HepG2 (cell line): ENCODE results near the gene ALOX5AP. TPM values are rescaled to one million over a fixed set of nuclear protein-coding genes. Genes with fewer than 3 reads are reported as not detected.

Experiments
- WIZ ChIP-seq: sonication (generic); formaldehyde crosslinking; IDR thresholded peaks from 2 replicates; pipeline ENCODE4 v1.5.1; 2020; ENCODE audit warnings: mild to moderate bottlenecking, missing genetic modification reagents
- ZIK1 ChIP-seq: sonication (generic); formaldehyde crosslinking; IDR thresholded peaks from 2 replicates; pipeline ENCODE4 v1.5.0; 2020; ENCODE audit warnings: mild to moderate bottlenecking, low read depth, missing genetic modification reagents, borderline replicate concordance
- ZMYM4 ChIP-seq: sonication (generic); formaldehyde crosslinking; IDR thresholded peaks from 2 replicates; pipeline ENCODE4 v1.8.1; 2023; ENCODE audit warnings: mild to moderate bottlenecking, missing genetic modification reagents
- ZNF205 ChIP-seq: IDR thresholded peaks from 2 replicates; pipeline ENCODE4 v1.6.1; 2018; ENCODE audit warnings: missing biosample characterization, missing genetic modification reagents
- polyA plus RNA-seq, 8 experiments: library from polyadenylated mRNA; depleted of rRNA in 3 of 8; stranded (reverse) in 7 of 8; unstranded in 1 of 8; fragments of >200 nt; fragmentation: Illumina TruSeq in 4 of 8; extraction: Trizol in 4 of 8; gene quantifications; 2 replicates each; pipeline versions ENCODE4 v1.2.1 to v1.2.3, GENCODE V29; 2011 to 2016; ENCODE audit warnings: low read depth in 4 of 8, missing spikeins in 1 of 8, mixed read lengths in 1 of 8; ENCODE audit not compliant: insufficient read depth in 1 of 8
- total RNA-seq, 5 experiments: library from RNA; depleted of rRNA; stranded (reverse); fragments of >200 nt; fragmentation: Illumina TruSeq; extraction: Trizol; gene quantifications; 2 replicates each; pipeline ENCODE4 v1.2.3, GENCODE V29; 2016; ENCODE audit warnings: low read depth in 1 of 5
- TF ChIP-seq, protein P1 (sequence below): sonication (generic); formaldehyde crosslinking; IDR thresholded peaks from 2 replicates; pipeline ENCODE4 v1.5.0; 2020; ENCODE audit warnings: mild to moderate bottlenecking, missing genetic modification reagents, borderline replicate concordance
- TF ChIP-seq, protein P2 (sequence below): sonication (generic); formaldehyde crosslinking; IDR thresholded peaks from 2 replicates; pipeline ENCODE4 v1.4.0; 2020; ENCODE audit warnings: missing genetic modification reagents
- TF ChIP-seq, protein P3 (sequence below): sonication (generic); formaldehyde crosslinking; IDR thresholded peaks from 2 replicates; pipeline ENCODE4 v1.9.0; 2021; ENCODE audit warnings: missing genetic modification reagents, borderline replicate concordance

ALOX5AP gene
- total and polyA plus RNA-seq, 2 of the 13 experiments (the other 11 are each of a cell fraction or from before 2014, with no cell fraction given), result 0.97 to 1.2 TPM

DNA sequence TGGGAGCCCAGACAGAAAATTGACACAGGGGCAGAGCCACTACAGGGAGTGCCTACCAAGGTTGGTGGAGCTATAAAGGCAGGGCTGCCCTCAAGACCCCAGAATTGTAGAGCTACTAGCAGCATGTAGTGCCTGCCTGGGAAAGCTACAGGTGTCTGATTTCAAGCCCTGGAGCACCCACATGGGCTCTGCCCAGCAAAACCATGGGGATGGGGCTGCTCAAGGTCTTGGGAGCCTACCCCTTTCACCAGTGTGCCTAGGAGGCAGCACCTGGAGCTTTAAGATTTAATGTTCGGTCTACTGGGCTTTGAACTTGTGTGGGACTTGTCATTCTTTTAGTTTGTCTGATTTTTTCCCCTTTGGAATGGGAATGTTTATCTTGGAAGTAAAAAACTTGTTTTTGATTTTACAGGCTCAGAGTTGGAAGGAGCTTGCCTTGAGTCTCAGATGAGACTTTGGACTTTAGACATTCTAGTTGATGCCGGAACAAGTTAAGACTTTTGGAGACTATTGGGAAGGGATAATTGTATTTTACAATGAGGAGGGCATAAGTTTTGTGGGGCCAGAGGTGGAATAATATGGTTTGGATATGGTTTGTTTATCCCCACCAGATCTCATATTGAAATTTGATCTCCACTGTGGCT, 45.1 kb downstream of the ALOX5AP start (continued):
- TF ChIP-seq, protein P1, sequence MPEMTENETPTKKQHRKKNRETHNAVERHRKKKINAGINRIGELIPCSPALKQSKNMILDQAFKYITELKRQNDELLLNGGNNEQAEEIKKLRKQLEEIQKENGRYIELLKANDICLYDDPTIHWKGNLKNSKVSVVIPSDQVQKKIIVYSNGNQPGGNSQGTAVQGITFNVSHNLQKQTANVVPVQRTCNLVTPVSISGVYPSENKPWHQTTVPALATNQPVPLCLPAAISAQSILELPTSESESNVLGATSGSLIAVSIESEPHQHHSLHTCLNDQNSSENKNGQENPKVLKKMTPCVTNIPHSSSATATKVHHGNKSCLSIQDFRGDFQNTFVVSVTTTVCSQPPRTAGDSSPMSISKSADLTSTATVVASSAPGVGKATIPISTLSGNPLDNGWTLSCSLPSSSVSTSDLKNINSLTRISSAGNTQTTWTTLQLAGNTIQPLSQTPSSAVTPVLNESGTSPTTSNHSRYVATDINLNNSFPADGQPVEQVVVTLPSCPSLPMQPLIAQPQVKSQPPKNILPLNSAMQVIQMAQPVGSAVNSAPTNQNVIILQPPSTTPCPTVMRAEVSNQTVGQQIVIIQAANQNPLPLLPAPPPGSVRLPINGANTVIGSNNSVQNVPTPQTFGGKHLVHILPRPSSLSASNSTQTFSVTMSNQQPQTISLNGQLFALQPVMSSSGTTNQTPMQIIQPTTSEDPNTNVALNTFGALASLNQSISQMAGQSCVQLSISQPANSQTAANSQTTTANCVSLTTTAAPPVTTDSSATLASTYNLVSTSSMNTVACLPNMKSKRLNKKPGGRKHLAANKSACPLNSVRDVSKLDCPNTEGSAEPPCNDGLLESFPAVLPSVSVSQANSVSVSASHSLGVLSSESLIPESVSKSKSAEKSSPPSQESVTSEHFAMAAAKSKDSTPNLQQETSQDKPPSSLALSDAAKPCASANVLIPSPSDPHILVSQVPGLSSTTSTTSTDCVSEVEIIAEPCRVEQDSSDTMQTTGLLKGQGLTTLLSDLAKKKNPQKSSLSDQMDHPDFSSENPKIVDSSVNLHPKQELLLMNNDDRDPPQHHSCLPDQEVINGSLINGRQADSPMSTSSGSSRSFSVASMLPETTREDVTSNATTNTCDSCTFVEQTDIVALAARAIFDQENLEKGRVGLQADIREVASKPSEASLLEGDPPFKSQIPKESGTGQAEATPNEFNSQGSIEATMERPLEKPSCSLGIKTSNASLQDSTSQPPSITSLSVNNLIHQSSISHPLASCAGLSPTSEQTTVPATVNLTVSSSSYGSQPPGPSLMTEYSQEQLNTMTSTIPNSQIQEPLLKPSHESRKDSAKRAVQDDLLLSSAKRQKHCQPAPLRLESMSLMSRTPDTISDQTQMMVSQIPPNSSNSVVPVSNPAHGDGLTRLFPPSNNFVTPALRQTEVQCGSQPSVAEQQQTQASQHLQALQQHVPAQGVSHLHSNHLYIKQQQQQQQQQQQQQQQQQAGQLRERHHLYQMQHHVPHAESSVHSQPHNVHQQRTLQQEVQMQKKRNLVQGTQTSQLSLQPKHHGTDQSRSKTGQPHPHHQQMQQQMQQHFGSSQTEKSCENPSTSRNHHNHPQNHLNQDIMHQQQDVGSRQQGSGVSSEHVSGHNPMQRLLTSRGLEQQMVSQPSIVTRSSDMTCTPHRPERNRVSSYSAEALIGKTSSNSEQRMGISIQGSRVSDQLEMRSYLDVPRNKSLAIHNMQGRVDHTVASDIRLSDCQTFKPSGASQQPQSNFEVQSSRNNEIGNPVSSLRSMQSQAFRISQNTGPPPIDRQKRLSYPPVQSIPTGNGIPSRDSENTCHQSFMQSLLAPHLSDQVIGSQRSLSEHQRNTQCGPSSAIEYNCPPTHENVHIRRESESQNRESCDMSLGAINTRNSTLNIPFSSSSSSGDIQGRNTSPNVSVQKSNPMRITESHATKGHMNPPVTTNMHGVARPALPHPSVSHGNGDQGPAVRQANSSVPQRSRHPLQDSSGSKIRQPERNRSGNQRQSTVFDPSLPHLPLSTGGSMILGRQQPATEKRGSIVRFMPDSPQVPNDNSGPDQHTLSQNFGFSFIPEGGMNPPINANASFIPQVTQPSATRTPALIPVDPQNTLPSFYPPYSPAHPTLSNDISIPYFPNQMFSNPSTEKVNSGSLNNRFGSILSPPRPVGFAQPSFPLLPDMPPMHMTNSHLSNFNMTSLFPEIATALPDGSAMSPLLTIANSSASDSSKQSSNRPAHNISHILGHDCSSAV (CRISPR knock-in tag), result no peak
- TF ChIP-seq WIZ (CRISPR knock-in tag) (no peak), ZIK1 (CRISPR knock-in tag) (no peak), ZMYM4 (CRISPR knock-in tag) (no peak), ZNF205 (no peak)
- TF ChIP-seq, protein P2, sequence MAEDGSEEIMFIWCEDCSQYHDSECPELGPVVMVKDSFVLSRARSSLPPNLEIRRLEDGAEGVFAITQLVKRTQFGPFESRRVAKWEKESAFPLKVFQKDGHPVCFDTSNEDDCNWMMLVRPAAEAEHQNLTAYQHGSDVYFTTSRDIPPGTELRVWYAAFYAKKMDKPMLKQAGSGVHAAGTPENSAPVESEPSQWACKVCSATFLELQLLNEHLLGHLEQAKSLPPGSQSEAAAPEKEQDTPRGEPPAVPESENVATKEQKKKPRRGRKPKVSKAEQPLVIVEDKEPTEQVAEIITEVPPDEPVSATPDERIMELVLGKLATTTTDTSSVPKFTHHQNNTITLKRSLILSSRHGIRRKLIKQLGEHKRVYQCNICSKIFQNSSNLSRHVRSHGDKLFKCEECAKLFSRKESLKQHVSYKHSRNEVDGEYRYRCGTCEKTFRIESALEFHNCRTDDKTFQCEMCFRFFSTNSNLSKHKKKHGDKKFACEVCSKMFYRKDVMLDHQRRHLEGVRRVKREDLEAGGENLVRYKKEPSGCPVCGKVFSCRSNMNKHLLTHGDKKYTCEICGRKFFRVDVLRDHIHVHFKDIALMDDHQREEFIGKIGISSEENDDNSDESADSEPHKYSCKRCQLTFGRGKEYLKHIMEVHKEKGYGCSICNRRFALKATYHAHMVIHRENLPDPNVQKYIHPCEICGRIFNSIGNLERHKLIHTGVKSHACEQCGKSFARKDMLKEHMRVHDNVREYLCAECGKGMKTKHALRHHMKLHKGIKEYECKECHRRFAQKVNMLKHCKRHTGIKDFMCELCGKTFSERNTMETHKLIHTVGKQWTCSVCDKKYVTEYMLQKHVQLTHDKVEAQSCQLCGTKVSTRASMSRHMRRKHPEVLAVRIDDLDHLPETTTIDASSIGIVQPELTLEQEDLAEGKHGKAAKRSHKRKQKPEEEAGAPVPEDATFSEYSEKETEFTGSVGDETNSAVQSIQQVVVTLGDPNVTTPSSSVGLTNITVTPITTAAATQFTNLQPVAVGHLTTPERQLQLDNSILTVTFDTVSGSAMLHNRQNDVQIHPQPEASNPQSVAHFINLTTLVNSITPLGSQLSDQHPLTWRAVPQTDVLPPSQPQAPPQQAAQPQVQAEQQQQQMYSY (CRISPR knock-in tag), result no peak
- TF ChIP-seq, protein P3, sequence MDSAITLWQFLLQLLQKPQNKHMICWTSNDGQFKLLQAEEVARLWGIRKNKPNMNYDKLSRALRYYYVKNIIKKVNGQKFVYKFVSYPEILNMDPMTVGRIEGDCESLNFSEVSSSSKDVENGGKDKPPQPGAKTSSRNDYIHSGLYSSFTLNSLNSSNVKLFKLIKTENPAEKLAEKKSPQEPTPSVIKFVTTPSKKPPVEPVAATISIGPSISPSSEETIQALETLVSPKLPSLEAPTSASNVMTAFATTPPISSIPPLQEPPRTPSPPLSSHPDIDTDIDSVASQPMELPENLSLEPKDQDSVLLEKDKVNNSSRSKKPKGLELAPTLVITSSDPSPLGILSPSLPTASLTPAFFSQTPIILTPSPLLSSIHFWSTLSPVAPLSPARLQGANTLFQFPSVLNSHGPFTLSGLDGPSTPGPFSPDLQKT (CRISPR knock-in tag), result no peak
